GM19463 (cell line): ENCODE measurements around the gene DSCAM.
"Not testable (repeated sequence)": the region's sequence is repeated elsewhere in the genome, so short reads cannot be mapped to it uniquely, and the experiment has no call there.

Experiments used
- ATAC-seq: cut with Tn5 transposase; IDR thresholded peaks from one replicate; pipeline ENCODE4 v1.9.1; 2021; ENCODE audit warnings: mild to moderate bottlenecking, moderate library complexity; ENCODE audit not compliant: unreplicated experiment

DSCAM gene

GRCh38 chr21:40472013-40472412 lies 374.9 kb downstream of the DSCAM start:
- no peak for ATAC-seq

GRCh38 chr21:40471103-40471502 lies 375.9 kb downstream of the DSCAM start:
- no peak for ATAC-seq

DNA sequence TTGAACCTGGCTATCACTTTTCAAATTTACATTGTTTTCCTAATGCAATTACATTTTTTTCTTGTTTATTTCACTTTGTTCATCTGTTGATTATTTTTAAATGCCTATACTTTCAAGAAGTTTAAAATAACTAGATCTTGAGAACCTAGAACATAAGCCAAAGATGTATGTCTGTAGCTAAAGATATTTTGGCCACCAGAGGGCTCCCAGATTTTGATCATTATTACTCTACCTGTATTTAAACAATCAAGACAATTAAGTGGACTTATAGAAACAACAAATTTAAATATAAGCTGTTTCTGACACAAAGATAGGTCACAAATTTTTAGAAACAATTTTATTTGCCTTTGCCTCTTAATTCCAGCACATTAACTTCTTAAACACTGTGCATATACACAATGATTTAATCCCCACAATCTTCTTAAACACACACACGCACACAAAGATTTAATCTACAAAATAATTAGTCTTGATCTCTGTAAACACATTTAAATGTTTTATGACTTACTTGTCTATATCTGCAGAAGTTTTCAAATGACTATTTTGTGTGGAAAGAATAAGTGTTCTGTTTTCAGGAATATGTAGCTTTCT lies 380.0 kb downstream of the DSCAM start:
- no peak for ATAC-seq

DNA sequence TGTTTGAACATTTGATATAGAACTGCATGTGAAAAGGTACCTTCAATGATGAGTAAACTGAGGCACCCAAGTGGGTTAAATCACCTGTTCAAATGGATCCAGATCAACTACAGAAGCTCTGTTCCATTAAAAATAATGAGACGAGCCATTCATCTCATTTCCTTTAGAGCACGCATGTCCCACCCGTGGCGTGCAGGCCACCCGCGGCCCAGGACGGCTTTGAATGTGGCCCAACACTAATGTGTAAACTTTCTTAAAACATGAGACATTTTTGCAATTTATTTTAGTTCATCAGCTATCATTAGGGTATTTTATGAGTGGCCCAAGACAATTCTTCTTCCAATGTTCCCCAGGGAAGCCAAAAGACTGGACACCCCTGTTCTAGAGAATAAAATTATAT lies 381.6 kb downstream of the DSCAM start:
- ATAC-seq = no peak

- no peak for ATAC-seq
Measured at GRCh38 chr21:40463176-40463575, 383.8 kb downstream of the DSCAM start.

- ATAC-seq = no peak
Measured at GRCh38 chr21:40461008-40461407, 385.9 kb downstream of the DSCAM start.

DNA sequence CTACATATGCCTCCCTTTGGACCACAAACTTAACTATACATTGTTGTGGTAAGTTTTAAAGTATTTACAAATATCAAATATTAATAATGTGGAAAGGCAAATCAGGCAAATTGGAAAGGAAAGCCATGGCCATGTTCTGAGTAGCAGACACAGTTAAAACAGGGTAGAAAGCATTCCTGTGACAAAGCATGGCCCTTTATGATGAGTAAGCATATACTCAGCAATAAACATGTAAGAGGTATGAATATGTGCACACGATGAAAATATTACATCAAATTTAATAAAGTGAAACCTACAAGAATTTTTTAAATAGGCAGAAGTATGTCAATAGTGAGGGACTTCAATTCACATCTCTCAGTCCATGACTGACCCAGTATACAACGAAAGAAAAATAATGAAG lies 389.2 kb downstream of the DSCAM start:
- no peak for ATAC-seq

DNA sequence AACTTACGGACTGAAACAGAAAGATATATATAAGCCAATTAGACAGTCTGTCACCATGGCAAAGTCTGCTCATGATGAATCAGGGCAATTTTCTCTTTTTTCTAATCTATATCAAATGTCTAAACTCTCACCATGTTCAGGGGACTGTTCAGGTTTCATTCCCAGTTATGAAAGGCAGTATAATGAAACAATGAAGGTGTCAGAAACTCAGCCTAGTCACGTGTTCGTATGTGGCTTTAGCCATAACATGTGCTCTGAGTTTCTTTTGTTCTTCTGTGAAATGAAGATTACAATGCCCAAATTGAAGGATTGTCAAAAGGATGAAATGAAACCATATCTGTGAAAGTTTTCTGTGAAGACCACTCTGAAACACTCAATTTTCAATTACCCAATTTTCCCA lies 392.9 kb downstream of the DSCAM start:
- ATAC-seq = no peak

GRCh38 chr21:40453183-40453582 lies 393.8 kb downstream of the DSCAM start:
- no peak for ATAC-seq

DNA sequence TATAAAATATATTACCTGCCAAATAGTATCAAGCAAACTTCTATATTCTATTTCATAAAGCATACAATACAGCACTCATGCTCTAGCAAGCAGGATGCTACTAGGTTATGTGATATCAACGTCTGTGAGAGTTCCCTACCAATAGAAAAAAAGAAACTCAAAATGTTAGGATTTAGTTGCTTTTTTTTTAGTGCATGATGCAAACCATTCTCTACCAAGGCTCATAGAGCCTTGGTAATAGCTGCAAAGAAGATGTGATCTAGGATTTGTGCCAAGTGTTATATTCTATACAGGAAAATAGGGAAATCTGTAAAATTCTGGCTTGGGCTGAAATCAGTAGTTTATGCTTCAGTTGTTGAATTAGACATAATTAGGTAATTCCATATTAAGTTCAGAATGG lies 394.4 kb downstream of the DSCAM start:
- ATAC-seq = no peak

DNA sequence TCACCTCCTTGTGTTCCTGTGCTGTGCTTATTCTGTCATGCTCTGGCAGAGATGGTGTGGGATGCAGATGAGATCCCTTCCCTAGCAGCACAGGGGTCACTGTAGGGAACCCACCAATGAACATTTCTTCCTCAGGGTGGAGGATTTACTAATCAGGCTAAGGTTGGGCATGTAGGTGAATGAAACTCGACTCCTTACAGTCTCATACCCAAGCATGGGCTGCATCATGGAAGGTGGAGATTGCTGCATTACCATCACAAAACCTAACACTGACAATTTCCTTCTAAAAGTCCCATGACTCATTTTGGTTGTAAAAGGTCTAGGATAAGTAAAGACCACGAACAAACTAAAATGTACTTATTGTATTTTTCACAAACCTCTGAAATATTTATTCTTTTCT lies 399.9 kb downstream of the DSCAM start:
- ATAC-seq = no peak

DNA sequence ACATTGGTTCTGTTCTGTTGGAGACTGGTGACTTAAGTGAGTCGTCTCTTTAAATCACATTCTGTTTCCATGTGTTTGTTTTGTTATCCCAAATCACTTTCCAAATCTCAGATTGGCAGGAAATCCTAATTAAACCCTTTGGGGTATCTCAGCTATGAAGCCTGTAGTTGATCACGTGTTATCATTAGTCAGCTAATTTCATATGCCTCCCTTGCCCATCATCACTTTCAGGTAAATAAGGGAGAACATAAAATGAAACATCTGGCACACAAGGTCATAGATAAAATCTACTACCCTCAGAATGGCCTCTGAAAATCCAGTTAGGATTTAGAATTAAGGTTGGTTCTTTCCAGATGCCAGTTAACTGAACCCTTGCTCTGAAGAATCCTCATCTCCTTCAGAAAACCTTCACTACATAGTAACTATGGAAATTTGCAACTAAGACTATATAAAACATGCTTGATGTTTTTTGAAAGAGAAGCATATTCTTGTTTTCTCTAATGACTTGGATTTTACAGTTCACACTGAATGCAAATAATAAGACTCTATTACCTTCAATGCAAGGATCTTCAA lies 401.5 kb downstream of the DSCAM start:
- ATAC-seq = no peak

- not testable (repeated sequence) for ATAC-seq
Measured at GRCh38 chr21:40439581-40439980, 407.4 kb downstream of the DSCAM start.

DNA sequence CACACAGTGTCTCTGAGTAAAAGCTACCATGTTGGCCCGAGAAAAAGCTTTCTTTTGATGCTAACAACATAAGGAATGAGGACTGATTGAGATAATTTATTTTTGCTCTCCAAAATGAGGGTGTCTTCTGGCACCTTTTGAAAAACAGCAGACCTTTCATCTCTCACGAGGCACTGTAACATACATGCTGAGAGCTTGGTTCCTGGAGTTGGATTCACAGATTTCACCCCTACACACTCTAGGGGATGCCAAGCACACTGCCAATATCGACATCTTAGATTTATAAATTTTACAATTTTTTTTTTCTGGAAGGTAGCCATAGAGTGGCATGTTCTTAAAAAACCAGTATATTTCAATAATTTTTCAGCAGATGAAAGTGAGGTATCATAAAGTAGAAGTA lies 408.3 kb downstream of the DSCAM start:
- no peak for ATAC-seq

- ATAC-seq = no peak
Measured at GRCh38 chr21:40436261-40436660, 410.7 kb downstream of the DSCAM start.

GRCh38 chr21:40433538-40433937 lies 413.4 kb downstream of the DSCAM start:
- ATAC-seq = no peak

DNA sequence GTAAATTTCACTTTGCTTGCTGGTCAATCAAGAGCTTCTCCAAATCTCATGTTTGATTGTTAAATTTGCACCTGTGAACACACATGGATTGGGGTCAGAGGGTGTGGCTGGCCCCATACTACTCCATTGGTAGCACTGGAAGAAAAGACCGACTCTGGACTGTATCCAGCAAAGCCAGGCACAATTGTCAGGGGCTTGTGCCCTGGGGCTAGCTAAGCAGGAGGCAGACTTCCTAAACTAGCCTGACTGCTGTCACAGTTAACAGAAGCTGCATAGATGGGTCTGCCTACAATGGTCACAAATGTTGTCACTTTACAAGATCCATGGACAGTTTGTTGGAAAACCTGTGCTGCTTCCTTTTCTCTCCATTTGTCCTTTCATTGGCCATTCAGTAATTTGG lies 421.0 kb downstream of the DSCAM start:
- no peak for ATAC-seq

- no peak for ATAC-seq
Measured at GRCh38 chr21:40422896-40423635, 423.9 kb downstream of the DSCAM start.

DNA sequence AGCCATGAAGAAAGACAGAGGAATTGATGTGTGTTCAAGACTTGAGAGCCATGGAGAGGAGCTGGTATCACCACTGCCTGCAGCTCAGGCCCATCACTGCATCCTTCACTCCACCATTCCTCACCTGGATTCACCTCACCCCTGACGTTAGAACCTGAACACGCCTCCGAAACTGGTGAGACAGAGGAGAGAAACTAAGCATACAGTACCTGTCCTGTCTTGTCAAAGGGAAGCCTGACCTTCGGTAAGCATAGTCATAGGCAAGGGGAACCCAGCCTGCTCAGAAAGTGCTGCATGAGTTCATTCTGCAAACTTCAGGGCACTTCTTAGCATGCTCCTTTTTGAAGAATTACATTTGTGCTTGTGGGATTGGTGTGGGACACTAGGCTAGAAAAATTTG lies 425.8 kb downstream of the DSCAM start:
- ATAC-seq = no peak

GRCh38 chr21:40416572-40416971 lies 430.4 kb downstream of the DSCAM start:
- ATAC-seq = no peak

- no peak for ATAC-seq
Measured at GRCh38 chr21:40408561-40408960, 438.4 kb downstream of the DSCAM start.

DNA sequence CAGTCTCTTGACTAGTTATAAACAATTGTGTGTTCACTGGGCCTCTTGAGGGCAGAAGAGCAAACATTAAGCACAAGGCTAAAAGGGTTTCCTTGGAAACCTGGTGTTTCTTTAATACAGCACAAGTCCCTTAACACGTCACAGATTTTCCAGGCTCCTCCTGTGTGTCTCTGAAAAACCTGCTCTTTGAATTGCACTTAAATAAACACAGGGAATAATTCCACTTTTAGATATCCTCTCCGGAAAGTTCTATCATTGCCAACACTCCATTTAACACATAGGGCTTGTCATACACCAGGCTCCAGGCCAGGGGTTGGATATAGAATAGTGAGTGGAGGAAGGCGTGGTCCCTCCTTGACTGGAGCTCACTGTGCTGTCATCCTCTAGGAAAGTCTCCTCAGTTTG lies 442.6 kb downstream of the DSCAM start:
- ATAC-seq = no peak
